Gastroesophageal sphincter (tissue), 4 donors: ENCODE data around the gene EXOC3L1. TPM values are rescaled to one million over a fixed set of nuclear protein-coding genes. Genes with fewer than 3 reads are reported as not detected.

Experiments used
- ATAC-seq: fragments of 150-250 bp; one replicate; pipeline ENCODE4 v1.9.1; 2016; ENCODE audit warnings: mild to moderate bottlenecking, moderate library complexity
- H3K27ac ChIP-seq, 4 donors: fragments of 200-600 bp; sonication (generic) in 3 of 4; 1 replicate in 3 of 4; 2 replicates in 1 of 4; pipeline ENCODE4 v1.5.1; 2016 to 2019
- H3K27me3 ChIP-seq: fragments of 200-600 bp; sonication (generic); one replicate; pipeline ENCODE4 v1.5.1; 2019
- H3K36me3 ChIP-seq, 2 donors: fragments of 200-600 bp; sonication (generic); one replicate each; pipeline ENCODE4 v1.5.1; 2019; ENCODE audit warnings: control low read depth in 1 of 2
- H3K4me1 ChIP-seq, 3 donors: fragments of 200-600 bp; sonication (generic); 1 replicate in 2 of 3; 2 replicates in 1 of 3; pipeline ENCODE4 v1.5.1; 2016 to 2019; ENCODE audit warnings: control low read depth in 2 of 3
- H3K4me3 ChIP-seq, 2 donors: fragments of 200-600 bp; sonication (generic); one replicate each; pipeline ENCODE4 v1.5.1; 2019; ENCODE audit warnings: mild to moderate bottlenecking in 1 of 2, moderate library complexity in 1 of 2
- H3K9me3 ChIP-seq, 3 donors: fragments of 200-600 bp; sonication (generic); one replicate each; pipeline ENCODE4 v1.5.1; 2017 to 2019; ENCODE audit warnings: control low read depth in 2 of 3
- EP300 ChIP-seq: sonication (generic); formaldehyde crosslinking; IDR thresholded peaks from one replicate; pipeline ENCODE4 v1.6.1; 2017; ENCODE audit warnings: antibody characterized with exemption, mild to moderate bottlenecking
- POLR2A ChIP-seq, 2 donors: fragments of 450-650 bp; IDR thresholded peaks; one replicate each; pipeline ENCODE4 v1.6.1; 2017; ENCODE audit warnings: antibody characterized with exemption in 2 of 2, mild to moderate bottlenecking in 2 of 2, moderate library complexity in 1 of 2
- POLR2AphosphoS5 ChIP-seq: sonication (generic); formaldehyde crosslinking; IDR thresholded peaks from one replicate; pipeline ENCODE4 v1.6.1; 2017; ENCODE audit warnings: antibody characterized with exemption
- WGBS, 2 donors: methylation state at CpG; one replicate each; pipeline ENCODE4 v1.1.5; 2018; ENCODE audit warnings: low coverage in 1 of 2; 5-methylcytosine and 5-hydroxymethylcytosine counted together
- total RNA-seq, 4 donors: library from RNA; depleted of rRNA; stranded (reverse); fragments of >200 nt; gene quantifications; one replicate each; pipeline ENCODE4 v1.1.0, GENCODE V29; 2016
- TF ChIP-seq, protein P1 (sequence below), 4 experiments: fragments of 200-600 bp in 2 of 4; fragments of 450-650 bp in 2 of 4; sonication (generic) in 1 of 4; IDR thresholded peaks; one replicate each; pipeline ENCODE4 v1.5.1; 2017 to 2019; ENCODE audit warnings: antibody characterized with exemption in 4 of 4, mild to moderate bottlenecking in 2 of 4, moderate library complexity in 2 of 4

The EXOC3L1 gene
- total RNA-seq, 4 donors from 2014 or later, result 1.6 to 6.1 (median 2.6) TPM

DNA sequence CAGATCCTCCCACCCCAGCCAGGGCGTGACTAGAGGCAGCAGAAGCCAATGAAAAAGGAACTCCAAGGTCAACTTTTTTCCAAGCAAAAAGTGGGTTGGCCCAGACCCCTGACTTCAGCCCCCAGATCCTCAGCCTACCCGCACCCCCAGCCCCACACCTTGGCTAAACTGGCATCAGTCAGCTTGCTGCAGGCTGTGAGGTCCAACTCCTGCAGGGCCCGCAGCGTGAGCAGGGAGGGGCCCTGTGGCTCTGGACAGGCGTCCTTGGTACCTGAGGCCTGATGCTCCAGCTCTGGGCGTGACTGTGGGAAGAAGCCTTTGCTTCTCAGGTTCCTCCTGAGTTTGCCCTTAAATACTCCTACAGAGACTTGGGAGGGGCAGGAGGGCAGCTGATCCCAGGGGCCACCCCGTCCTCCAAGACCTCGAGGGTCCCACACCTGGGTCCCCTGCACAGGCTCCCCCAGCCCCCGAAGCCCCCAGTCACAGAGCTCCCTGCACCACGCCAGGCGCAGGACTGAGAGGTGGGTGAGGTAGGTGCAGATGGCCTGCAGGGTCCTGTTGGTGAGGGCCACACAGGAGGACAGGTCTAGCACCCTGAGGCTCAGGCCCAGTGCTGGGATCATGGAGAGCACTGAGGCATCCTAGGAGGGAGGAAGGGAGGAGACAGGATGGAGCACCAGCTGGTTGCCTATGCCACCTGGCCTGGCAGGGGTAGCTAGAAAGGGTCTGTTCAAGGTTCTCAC lies 18.4 kb upstream of the EXOC3L1 start:
- whole genome bisulfite sequencing, 2 donors, result no CpG with 5 or more reads among the region's 11 CpGs
- TF ChIP-seq POLR2A (IDR thresholded peaks at IDR 0.05) (no peak), EP300 (no peak), POLR2AphosphoS5 (no peak)
- TF ChIP-seq, protein P1, sequence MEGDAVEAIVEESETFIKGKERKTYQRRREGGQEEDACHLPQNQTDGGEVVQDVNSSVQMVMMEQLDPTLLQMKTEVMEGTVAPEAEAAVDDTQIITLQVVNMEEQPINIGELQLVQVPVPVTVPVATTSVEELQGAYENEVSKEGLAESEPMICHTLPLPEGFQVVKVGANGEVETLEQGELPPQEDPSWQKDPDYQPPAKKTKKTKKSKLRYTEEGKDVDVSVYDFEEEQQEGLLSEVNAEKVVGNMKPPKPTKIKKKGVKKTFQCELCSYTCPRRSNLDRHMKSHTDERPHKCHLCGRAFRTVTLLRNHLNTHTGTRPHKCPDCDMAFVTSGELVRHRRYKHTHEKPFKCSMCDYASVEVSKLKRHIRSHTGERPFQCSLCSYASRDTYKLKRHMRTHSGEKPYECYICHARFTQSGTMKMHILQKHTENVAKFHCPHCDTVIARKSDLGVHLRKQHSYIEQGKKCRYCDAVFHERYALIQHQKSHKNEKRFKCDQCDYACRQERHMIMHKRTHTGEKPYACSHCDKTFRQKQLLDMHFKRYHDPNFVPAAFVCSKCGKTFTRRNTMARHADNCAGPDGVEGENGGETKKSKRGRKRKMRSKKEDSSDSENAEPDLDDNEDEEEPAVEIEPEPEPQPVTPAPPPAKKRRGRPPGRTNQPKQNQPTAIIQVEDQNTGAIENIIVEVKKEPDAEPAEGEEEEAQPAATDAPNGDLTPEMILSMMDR (IDR thresholded peaks at IDR 0.05), result no peak
- Histone ChIP-seq H3K27me3 (no peaks in the 10 kb centered on the region), H3K4me3 (no peak overlapping the region), H3K9me3 (no peaks in the 10 kb centered on the region), H3K36me3 (peaks cover 0 to 54% of the 10 kb centered on the region in 2 donors), H3K4me1 (no peaks in the 10 kb centered on the region), H3K27ac (no peak overlapping the region)
- ATAC-seq, result no peak

DNA sequence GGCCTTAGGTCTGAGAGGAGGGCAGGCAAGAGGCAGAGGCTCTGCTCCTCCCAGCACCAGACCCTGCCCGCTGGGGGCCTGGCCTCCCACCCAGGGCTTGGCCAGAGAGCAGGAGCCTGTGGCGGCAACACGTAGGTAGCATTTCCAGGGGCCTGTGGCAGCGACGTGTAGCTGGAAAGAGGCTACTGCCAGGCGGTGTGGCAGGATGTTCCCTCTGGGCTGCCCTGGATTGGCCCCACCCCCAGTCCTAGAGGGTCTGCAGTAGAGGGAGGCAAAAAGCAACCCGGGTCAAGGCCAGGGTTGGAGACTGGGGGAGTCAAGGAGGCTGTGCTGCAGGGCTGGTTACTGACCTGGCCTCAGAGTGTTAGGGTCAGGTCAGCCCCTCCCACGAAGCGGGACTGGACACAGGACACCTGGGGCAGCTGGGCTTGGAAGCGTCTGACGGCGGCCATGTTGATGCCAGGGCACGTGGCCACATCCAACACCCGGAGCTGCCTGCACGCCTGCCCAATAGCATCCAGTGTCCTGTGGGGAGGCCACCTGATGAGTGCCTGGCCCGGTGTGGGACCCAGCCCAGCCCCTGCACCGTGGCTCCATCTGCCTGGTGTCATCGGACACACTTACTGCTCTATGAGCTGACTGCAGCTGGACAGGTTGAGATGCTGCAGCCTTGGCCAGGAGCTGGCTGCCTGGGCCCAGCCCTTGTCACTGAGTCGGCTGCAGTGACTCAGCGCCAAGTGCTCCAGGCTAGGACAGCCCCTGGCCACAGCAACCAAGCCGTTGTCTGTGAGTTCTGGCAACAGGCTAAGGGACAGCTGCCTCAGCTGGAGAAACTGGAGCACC lies 17.5 kb upstream of the EXOC3L1 start:
- Histone ChIP-seq H3K9me3 (no peaks in the 10 kb centered on the region), H3K4me3 (no peak overlapping the region), H3K27ac (no peak overlapping the region), H3K27me3 (no peaks in the 10 kb centered on the region), H3K4me1 (no peaks in the 10 kb centered on the region), H3K36me3 (peaks cover 0 to 58% of the 10 kb centered on the region in 2 donors)
- ATAC-seq, result no peak
- 33% methylated on average over 1 of the region's 21 CpGs; no CpG with 5 or more reads in 1 of the 2 donors for WGBS, 2 donors
- peak in 1 of 2 donors; percentile 13 for TF ChIP-seq POLR2A (IDR thresholded peaks at IDR 0.05)
- TF ChIP-seq, protein P1 (IDR thresholded peaks at IDR 0.05), result no peak

DNA sequence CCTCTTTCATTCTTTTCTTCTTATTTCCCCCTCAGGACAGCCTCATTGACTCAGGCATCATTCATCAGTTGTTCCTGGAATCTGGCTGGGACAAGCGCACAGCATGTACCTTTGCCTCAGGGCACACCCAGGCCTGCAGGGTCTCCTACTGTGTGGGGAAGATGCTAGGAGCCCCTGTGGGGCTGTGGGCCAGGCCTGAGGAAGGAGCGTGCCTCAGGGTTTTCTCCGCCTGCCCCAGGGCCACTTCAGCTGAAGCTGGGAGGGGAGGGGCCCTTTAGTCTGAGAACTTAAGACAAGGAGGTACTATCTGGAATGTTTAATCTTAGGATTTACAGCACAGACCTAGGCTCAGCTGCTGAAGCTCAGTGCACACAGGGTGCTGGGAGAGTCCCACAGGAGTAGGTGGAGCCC lies 16.9 kb upstream of the EXOC3L1 start:
- Histone ChIP-seq H3K27me3 (no peaks in the 10 kb centered on the region), H3K4me3 (no peak overlapping the region), H3K9me3 (no peaks in the 10 kb centered on the region), H3K27ac (no peak overlapping the region), H3K4me1 (no peaks in the 10 kb centered on the region), H3K36me3 (peaks cover 0 to 65% of the 10 kb centered on the region in 2 donors)
- TF ChIP-seq POLR2A (IDR thresholded peaks at IDR 0.05), result no peak
- TF ChIP-seq EP300, result no peak
- no peak for TF ChIP-seq POLR2AphosphoS5
- TF ChIP-seq, protein P1 (IDR thresholded peaks at IDR 0.05), result no peak
- no peak for ATAC-seq
- WGBS, 2 donors, result no CpG with 5 or more reads among the region's 3 CpGs

DNA sequence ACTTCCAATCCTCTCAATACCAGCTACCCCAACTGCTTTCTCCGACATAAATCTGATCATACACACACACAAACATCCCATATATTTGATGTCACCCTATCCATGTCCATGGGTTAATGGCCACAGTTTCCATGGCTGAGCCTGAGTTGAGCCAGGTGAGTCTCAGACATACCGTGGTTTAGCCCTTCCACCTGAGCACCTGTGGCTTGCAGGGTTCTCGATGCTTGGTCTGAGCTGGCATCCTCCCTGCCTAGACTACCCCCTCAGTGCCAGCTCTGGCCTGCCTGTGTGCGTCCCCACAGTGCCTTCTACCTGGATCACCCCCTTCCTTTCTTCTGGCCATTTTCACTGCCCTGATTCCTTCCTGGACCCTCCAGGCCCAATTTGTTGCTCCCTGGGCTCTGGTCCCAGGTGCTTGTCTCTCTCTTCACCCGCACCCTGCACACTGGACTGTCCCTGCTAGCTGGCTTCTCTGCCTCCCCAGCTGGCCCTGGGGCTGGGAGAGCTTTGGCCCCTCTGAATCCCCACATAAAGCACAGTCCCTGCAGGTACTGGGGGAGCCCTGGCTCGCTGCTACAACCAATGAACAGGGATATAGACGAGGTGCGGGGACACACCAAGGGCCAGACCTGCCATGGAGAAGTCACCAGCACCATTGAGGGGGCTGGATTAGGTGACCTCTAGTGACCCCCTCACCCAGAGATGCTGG lies 16.3 kb upstream of the EXOC3L1 start:
- no peak for ATAC-seq
- WGBS, 2 donors, result 90 to 92% methylated on average over 3 to 6 of the region's 8 CpGs
- H3K27me3 ChIP-seq, result no peaks in the 10 kb centered on the region
- peaks cover 0 to 68% of the 10 kb centered on the region in 2 donors for H3K36me3 ChIP-seq
- no peaks in the 10 kb centered on the region for H3K4me1 ChIP-seq
- TF ChIP-seq POLR2A (IDR thresholded peaks at IDR 0.05), result no peak
- no peak for TF ChIP-seq EP300
- TF ChIP-seq POLR2AphosphoS5, result no peak
- TF ChIP-seq, protein P1 (IDR thresholded peaks at IDR 0.05), result no peak
- no peaks in the 10 kb centered on the region for H3K9me3 ChIP-seq
- H3K4me3 ChIP-seq, result no peak overlapping the region
- H3K27ac ChIP-seq, result no peak overlapping the region
